HCT116 (cell line): ENCODE data around the gene MCFD2.

ENCODE experiments used
- CEBPB ChIP-seq: IDR thresholded peaks from 2 replicates; pipeline ENCODE4 v1.6.1; 2012; ENCODE audit warnings: low read depth
- CTCF ChIP-seq, 3 experiments: fragments of 200-600 bp in 1 of 3; sonication (generic) in 1 of 3; IDR thresholded peaks in 2 of 3; conservative IDR thresholded peaks in 1 of 3; 2 replicates each; pipeline ENCODE4 v1.5.1; 2012 to 2017; ENCODE audit warnings: low read depth in 2 of 3, low read length in 2 of 3, antibody characterized with exemption in 1 of 3, borderline replicate concordance in 1 of 3, control low read depth in 1 of 3, mild to moderate bottlenecking in 1 of 3, mixed read lengths in 1 of 3, mixed run types in 1 of 3, moderate library complexity in 1 of 3; ENCODE audit not compliant: insufficient read depth in 1 of 3
- EZH2 ChIP-seq: fragments of 200-600 bp; sonication (generic); IDR thresholded peaks from 2 replicates; pipeline ENCODE4 v1.6.1; 2017; ENCODE audit warnings: antibody characterized with exemption, mixed run types
- MAX ChIP-seq: IDR thresholded peaks from 2 replicates; pipeline ENCODE4 v1.6.1; 2012
- POLR2A ChIP-seq: IDR thresholded peaks from 2 replicates; pipeline ENCODE4 v1.7.0; 2011; ENCODE audit warnings: borderline replicate concordance; ENCODE audit not compliant: insufficient read depth, insufficient read length; ENCODE audit errors: extremely low read depth
- POLR2AphosphoS5 ChIP-seq: IDR thresholded peaks from 2 replicates; pipeline ENCODE4 v1.6.1; 2011; ENCODE audit warnings: mild to moderate bottlenecking, low read depth, low read length, moderate library complexity
- RAD21 ChIP-seq: IDR thresholded peaks from 2 replicates; pipeline ENCODE4 v1.6.1; 2012; ENCODE audit warnings: low read depth, mild to moderate bottlenecking
- SIN3A ChIP-seq: IDR thresholded peaks from 2 replicates; pipeline ENCODE4 v1.6.1; 2012; ENCODE audit warnings: low read depth
- SRF ChIP-seq: IDR thresholded peaks from 2 replicates; pipeline ENCODE4 v1.6.1; 2012; ENCODE audit warnings: low read depth
- YY1 ChIP-seq: IDR thresholded peaks from 2 replicates; pipeline ENCODE4 v1.6.1; 2011; ENCODE audit warnings: low read length, low read depth, moderate library complexity, mild to moderate bottlenecking; ENCODE audit not compliant: insufficient replicate concordance; ENCODE audit errors: extremely low read depth

- no peak for TF ChIP-seq CTCF (IDR thresholded peaks at IDR 0.05 in 2 of 3, conservative IDR thresholded peaks at IDR 0.05 in 1 of 3; ENCODE audit: borderline replicate concordance in 1 of 3, insufficient read depth in 1 of 3, low read depth in 2 of 3, low read length in 2 of 3)
- no peak for TF ChIP-seq RAD21
- TF ChIP-seq YY1, result no peak
- no peak for TF ChIP-seq POLR2A
- TF ChIP-seq EZH2, result no peak
- no peak for TF ChIP-seq POLR2AphosphoS5
- TF ChIP-seq SRF, result no peak
- TF ChIP-seq SIN3A, result no peak
- TF ChIP-seq CEBPB, result no peak
- TF ChIP-seq MAX, result no peak
These were observed 49.4 kb upstream of the MCFD2 start for GRCh38 chr2:46964835-46965560.
